ENCODE measurements around the gene TSPAN33.

DNA sequence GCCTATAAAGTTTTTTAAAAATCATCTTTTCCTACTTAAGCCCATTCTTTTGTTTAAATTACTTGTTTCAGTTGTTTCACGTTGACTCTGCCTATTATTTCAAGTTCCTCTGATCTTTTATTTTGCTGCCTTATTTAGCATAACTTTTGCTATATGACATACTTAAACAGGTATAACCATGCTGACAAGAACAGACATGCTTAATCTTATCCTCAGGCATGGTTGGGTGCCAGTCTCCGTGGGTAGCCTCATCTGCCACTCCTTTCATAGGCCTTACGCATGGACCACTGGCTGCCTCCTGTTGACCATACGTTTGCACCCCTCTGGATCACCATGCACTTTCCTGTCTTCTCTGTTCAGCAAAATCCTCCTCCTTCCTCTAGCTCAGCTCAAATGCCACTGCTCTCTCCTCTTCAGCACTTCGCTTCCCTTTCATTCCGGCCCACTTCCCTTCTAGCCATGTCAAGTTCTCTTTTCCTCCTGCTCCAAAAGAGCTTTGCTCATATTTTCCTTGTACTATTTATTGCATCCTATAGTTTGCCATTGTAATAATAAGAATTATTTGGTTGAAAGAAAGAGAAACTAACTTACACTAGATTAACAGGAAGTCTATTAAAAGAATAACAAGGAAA, 10.0 kb upstream of the TSPAN33 start:
- TF ChIP-seq, protein P1, sequence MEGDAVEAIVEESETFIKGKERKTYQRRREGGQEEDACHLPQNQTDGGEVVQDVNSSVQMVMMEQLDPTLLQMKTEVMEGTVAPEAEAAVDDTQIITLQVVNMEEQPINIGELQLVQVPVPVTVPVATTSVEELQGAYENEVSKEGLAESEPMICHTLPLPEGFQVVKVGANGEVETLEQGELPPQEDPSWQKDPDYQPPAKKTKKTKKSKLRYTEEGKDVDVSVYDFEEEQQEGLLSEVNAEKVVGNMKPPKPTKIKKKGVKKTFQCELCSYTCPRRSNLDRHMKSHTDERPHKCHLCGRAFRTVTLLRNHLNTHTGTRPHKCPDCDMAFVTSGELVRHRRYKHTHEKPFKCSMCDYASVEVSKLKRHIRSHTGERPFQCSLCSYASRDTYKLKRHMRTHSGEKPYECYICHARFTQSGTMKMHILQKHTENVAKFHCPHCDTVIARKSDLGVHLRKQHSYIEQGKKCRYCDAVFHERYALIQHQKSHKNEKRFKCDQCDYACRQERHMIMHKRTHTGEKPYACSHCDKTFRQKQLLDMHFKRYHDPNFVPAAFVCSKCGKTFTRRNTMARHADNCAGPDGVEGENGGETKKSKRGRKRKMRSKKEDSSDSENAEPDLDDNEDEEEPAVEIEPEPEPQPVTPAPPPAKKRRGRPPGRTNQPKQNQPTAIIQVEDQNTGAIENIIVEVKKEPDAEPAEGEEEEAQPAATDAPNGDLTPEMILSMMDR (IDR thresholded peaks at IDR 0.05) = no peak
- TF ChIP-seq TAF1 (IDR thresholded peaks at IDR 0.05; ENCODE audit: borderline replicate concordance, low read depth, low read length) (no peak), RFX5 (IDR thresholded peaks at IDR 0.05; ENCODE audit: low read length) (no peak), SMC3 (IDR thresholded peaks at IDR 0.05; ENCODE audit: low read depth, low read length) (no peak), POLR2AphosphoS5 (IDR thresholded peaks at IDR 0.05; ENCODE audit: low read depth, low read length) (no peak), TEAD4 (IDR thresholded peaks at IDR 0.05; ENCODE audit: borderline replicate concordance, insufficient read depth) (no peak)
